ENCODE results near the gene ZWILCH.

The ZWILCH gene

DNA sequence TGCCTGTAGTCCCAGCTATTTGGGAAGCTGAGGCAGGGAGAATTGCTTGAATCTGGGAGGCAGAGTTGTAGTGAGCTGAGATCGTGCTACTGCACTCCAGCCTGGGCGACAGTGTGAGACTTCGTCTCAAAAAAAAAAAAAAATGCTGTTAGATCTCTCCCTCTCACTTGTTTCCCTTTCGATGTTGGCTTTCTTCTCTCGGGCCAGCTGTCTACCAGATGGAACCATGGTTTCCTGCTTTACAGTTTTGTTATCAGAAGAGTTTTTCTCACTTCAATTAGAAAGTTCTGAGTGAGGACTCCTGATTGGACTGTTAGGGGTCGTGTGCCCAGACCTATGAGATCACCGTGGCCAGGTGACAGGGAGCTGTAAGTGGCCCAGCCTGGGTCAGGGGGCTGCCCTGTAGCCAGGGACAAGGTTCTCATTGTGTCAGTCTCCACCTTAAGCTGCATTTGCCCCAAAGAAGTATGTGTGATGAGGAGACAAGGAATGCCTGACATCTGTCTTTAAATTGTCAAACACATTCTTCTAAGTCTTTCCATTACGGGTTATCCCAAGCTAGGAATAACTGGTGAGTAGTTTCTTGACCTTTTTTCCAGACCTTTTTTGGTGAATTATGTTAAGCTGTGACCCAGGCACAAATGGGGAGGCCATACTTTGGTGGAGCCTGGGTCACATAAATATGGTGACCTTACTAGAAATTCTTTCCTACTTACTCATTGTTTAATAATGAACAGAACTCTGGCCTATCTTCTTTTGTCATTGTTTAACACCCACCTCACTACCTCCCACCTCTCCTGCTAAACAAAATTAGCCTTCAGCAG, 32.7 kb upstream of the ZWILCH start:
- no CpG with 5 or more reads among the region's 8 CpGs for WGBS (ENCODE audit: insufficient coverage, insufficient read length)
- H3K27me3 ChIP-seq (ENCODE audit: control insufficient read depth, insufficient read depth, low read length) = no peaks in the 10 kb centered on the region
- DNase-seq (ENCODE audit: low read depth, low spot score) = no peak
- H3K4me1 ChIP-seq (ENCODE audit: control insufficient read depth, insufficient read depth, low read length) = peaks cover 14% of the 10 kb centered on the region
- H3K9me3 ChIP-seq (ENCODE audit: control insufficient read depth, insufficient read depth, low read length) = no peaks in the 10 kb centered on the region
- peak overlapping the region; percentile 78 for H3K27ac ChIP-seq (ENCODE audit: low read length)
- no peaks in the 10 kb centered on the region for H3K36me3 ChIP-seq (ENCODE audit: control insufficient read depth, insufficient read depth, low read length)
- H3K4me3 ChIP-seq (ENCODE audit: low read length) = no peak overlapping the region

- peak; percentile 47 for DNase-seq (ENCODE audit: low read depth, low spot score)
- no CpG with 5 or more reads among the region's 2 CpGs for WGBS (ENCODE audit: insufficient coverage, insufficient read length)
- H3K4me3 ChIP-seq (ENCODE audit: low read length) = no peak overlapping the region
- no peaks in the 10 kb centered on the region for H3K36me3 ChIP-seq (ENCODE audit: control insufficient read depth, insufficient read depth, low read length)
- H3K4me1 ChIP-seq (ENCODE audit: control insufficient read depth, insufficient read depth, low read length) = peaks cover 14% of the 10 kb centered on the region
- H3K9me3 ChIP-seq (ENCODE audit: control insufficient read depth, insufficient read depth, low read length) = no peaks in the 10 kb centered on the region
- no peaks in the 10 kb centered on the region for H3K27me3 ChIP-seq (ENCODE audit: control insufficient read depth, insufficient read depth, low read length)
- peak overlapping the region; percentile 78 for H3K27ac ChIP-seq (ENCODE audit: low read length)
These were observed 31.0 kb upstream of the ZWILCH start for GRCh38 chr15:66474135-66474534.

DNA sequence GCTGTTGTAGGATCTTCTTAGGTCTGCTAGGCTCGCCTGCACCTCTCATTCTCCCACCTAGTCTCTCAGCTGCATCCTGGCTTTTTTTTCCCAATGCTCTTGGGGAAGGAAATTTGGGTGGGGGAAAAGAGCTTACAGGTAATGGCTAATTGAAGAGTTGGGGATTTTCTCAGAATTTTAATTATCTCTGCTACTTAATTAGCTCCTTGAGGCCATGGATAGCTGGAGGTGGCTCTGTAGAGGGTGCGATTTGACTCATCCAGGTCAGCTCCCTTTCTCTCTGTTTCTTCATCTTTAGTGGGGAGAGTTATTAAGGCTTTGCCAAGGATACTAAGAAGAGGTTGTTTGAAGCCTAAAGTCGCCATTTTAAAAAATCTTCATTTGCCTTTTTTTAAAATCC, 30.2 kb upstream of the ZWILCH start:
- H3K4me1 ChIP-seq (ENCODE audit: control insufficient read depth, insufficient read depth, low read length) = peaks cover 14% of the 10 kb centered on the region
- no peaks in the 10 kb centered on the region for H3K27me3 ChIP-seq (ENCODE audit: control insufficient read depth, insufficient read depth, low read length)
- DNase-seq (ENCODE audit: low read depth, low spot score) = no peak
- no peaks in the 10 kb centered on the region for H3K9me3 ChIP-seq (ENCODE audit: control insufficient read depth, insufficient read depth, low read length)
- no peak overlapping the region for H3K27ac ChIP-seq (ENCODE audit: low read length)
- WGBS (ENCODE audit: insufficient coverage, insufficient read length) = no CpG with 5 or more reads among the region's 3 CpGs
- H3K36me3 ChIP-seq (ENCODE audit: control insufficient read depth, insufficient read depth, low read length) = no peaks in the 10 kb centered on the region
- H3K4me3 ChIP-seq (ENCODE audit: low read length) = no peak overlapping the region

- DNase-seq (ENCODE audit: low read depth, low spot score) = no peak
- Histone ChIP-seq H3K9me3 (ENCODE audit: control insufficient read depth, insufficient read depth, low read length) (no peaks in the 10 kb centered on the region), H3K27ac (ENCODE audit: low read length) (no peak overlapping the region), H3K36me3 (ENCODE audit: control insufficient read depth, insufficient read depth, low read length) (peaks cover 2% of the 10 kb centered on the region), H3K4me1 (ENCODE audit: control insufficient read depth, insufficient read depth, low read length) (peaks cover 7% of the 10 kb centered on the region), H3K27me3 (ENCODE audit: control insufficient read depth, insufficient read depth, low read length) (no peaks in the 10 kb centered on the region), H3K4me3 (ENCODE audit: low read length) (no peak overlapping the region)
- WGBS (ENCODE audit: insufficient coverage, insufficient read length) = no CpG with 5 or more reads among the region's 4 CpGs
These were observed 28.6 kb upstream of the ZWILCH start for GRCh38 chr15:66476535-66476934.

DNA sequence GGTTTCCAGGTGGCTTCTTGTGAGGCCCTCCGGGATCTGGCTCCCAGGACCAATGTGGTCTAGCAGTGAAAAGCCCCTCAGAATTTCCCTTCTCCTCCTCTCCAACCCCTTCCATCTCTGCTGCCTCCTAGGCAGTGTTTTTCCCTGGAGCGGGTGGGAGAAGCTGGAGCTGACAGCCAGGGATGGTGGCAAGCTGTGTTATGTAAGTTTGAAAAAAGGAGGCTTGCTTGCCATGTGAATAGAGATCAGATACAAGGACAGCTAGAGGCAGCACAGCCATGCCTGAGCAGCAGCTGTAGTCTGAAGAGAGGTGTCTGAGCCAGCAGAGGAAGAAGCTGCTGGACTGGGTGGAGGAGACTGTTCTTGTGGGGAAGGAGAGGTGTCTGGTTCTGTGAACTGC, 28.1 kb upstream of the ZWILCH start:
- H3K27me3 ChIP-seq (ENCODE audit: control insufficient read depth, insufficient read depth, low read length) = no peaks in the 10 kb centered on the region
- peaks cover 7% of the 10 kb centered on the region for H3K4me1 ChIP-seq (ENCODE audit: control insufficient read depth, insufficient read depth, low read length)
- H3K36me3 ChIP-seq (ENCODE audit: control insufficient read depth, insufficient read depth, low read length) = peaks cover 6% of the 10 kb centered on the region
- WGBS (ENCODE audit: insufficient coverage, insufficient read length) = no CpG with 5 or more reads among the region's 2 CpGs
- no peak overlapping the region for H3K4me3 ChIP-seq (ENCODE audit: low read length)
- no peak for DNase-seq (ENCODE audit: low read depth, low spot score)
- no peaks in the 10 kb centered on the region for H3K9me3 ChIP-seq (ENCODE audit: control insufficient read depth, insufficient read depth, low read length)
- no peak overlapping the region for H3K27ac ChIP-seq (ENCODE audit: low read length)

DNA sequence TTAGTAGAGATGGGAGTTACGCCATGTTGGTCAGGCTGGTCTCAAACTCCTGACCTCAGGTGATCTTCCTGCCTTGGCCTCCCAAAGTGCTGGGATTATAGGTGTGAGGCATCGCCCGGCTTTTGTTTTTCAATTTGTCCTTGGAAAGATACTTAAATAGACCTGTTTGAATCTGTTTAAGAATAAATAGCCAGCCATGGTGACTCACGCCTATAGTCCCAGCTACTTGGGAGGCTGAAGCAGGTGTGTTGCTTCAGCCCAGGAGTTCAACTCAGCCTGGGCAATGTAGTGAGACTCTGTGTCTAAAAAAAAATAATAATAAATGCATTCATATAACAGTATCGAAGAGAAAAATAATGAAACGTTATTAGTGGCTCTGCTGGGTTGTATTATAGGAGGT, 24.9 kb upstream of the ZWILCH start:
- peaks cover 4% of the 10 kb centered on the region for H3K4me1 ChIP-seq (ENCODE audit: control insufficient read depth, insufficient read depth, low read length)
- no peak overlapping the region for H3K4me3 ChIP-seq (ENCODE audit: low read length)
- DNase-seq (ENCODE audit: low read depth, low spot score) = no peak
- H3K9me3 ChIP-seq (ENCODE audit: control insufficient read depth, insufficient read depth, low read length) = no peaks in the 10 kb centered on the region
- WGBS (ENCODE audit: insufficient coverage, insufficient read length) = 100% methylated on average over 2 of the region's 6 CpGs
- no peak overlapping the region for H3K27ac ChIP-seq (ENCODE audit: low read length)
- H3K27me3 ChIP-seq (ENCODE audit: control insufficient read depth, insufficient read depth, low read length) = no peaks in the 10 kb centered on the region
- H3K36me3 ChIP-seq (ENCODE audit: control insufficient read depth, insufficient read depth, low read length) = peaks cover 10% of the 10 kb centered on the region

- no peak overlapping the region for H3K27ac ChIP-seq (ENCODE audit: low read length)
- H3K27me3 ChIP-seq (ENCODE audit: control insufficient read depth, insufficient read depth, low read length) = no peaks in the 10 kb centered on the region
- H3K9me3 ChIP-seq (ENCODE audit: control insufficient read depth, insufficient read depth, low read length) = no peaks in the 10 kb centered on the region
- H3K4me3 ChIP-seq (ENCODE audit: low read length) = no peak overlapping the region
- peaks cover 3% of the 10 kb centered on the region for H3K4me1 ChIP-seq (ENCODE audit: control insufficient read depth, insufficient read depth, low read length)
- DNase-seq (ENCODE audit: low read depth, low spot score) = no peak
- WGBS (ENCODE audit: insufficient coverage, insufficient read length) = no CpG with 5 or more reads among the region's 10 CpGs
- H3K36me3 ChIP-seq (ENCODE audit: control insufficient read depth, insufficient read depth, low read length) = peaks cover 10% of the 10 kb centered on the region
These were observed 23.8 kb upstream of the ZWILCH start for GRCh38 chr15:66481107-66481856.

DNA sequence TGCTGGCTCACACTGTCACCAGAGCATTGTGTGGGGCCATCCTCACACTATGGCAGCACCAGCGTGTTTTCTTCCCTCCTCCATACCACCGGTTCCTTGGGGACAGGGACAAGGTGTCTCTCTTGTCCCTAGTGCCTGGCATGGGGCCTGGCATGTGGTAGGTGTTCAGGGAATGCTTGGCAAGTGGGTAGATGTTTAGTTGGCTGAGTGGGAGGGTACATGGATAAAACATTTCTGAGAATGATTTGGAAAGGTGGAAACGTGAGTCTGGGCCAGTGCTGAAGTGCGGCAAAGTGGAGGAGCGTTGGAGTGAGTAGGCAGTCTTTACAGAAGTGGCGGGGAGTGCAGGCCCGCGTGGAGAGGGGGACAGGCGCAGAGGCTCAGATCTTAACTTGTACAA, 22.6 kb upstream of the ZWILCH start:
- peaks cover 10% of the 10 kb centered on the region for H3K36me3 ChIP-seq (ENCODE audit: control insufficient read depth, insufficient read depth, low read length)
- H3K4me1 ChIP-seq (ENCODE audit: control insufficient read depth, insufficient read depth, low read length) = no peaks in the 10 kb centered on the region; the same call in 1 of the 2 replicates
- no peaks in the 10 kb centered on the region for H3K27me3 ChIP-seq (ENCODE audit: control insufficient read depth, insufficient read depth, low read length)
- DNase-seq (ENCODE audit: low read depth, low spot score) = no peak
- no peak overlapping the region for H3K4me3 ChIP-seq (ENCODE audit: low read length)
- no peaks in the 10 kb centered on the region for H3K9me3 ChIP-seq (ENCODE audit: control insufficient read depth, insufficient read depth, low read length)
- WGBS (ENCODE audit: insufficient coverage, insufficient read length) = no CpG with 5 or more reads among the region's 9 CpGs
- H3K27ac ChIP-seq (ENCODE audit: low read length) = no peak overlapping the region

GRCh38 chr15:66483131-66483566, 22.0 kb upstream of the ZWILCH start:
- Histone ChIP-seq H3K4me1 (ENCODE audit: control insufficient read depth, insufficient read depth, low read length) (no peaks in the 10 kb centered on the region; the same call in 1 of the 2 replicates), H3K9me3 (ENCODE audit: control insufficient read depth, insufficient read depth, low read length) (no peaks in the 10 kb centered on the region), H3K36me3 (ENCODE audit: control insufficient read depth, insufficient read depth, low read length) (peaks cover 16% of the 10 kb centered on the region), H3K4me3 (ENCODE audit: low read length) (no peak overlapping the region), H3K27ac (ENCODE audit: low read length) (no peak overlapping the region), H3K27me3 (ENCODE audit: control insufficient read depth, insufficient read depth, low read length) (no peaks in the 10 kb centered on the region)
- no peak for DNase-seq (ENCODE audit: low read depth, low spot score)
- 100% methylated on average over 1 of the region's 3 CpGs for WGBS (ENCODE audit: insufficient coverage, insufficient read length)

GRCh38 chr15:66484539-66485112, 20.5 kb upstream of the ZWILCH start:
- H3K36me3 ChIP-seq (ENCODE audit: control insufficient read depth, insufficient read depth, low read length) = peaks cover 21% of the 10 kb centered on the region
- H3K4me1 ChIP-seq (ENCODE audit: control insufficient read depth, insufficient read depth, low read length) = no peaks in the 10 kb centered on the region
- no peak overlapping the region for H3K4me3 ChIP-seq (ENCODE audit: low read length)
- H3K9me3 ChIP-seq (ENCODE audit: control insufficient read depth, insufficient read depth, low read length) = no peaks in the 10 kb centered on the region
- no CpG with 5 or more reads among the region's 5 CpGs for WGBS (ENCODE audit: insufficient coverage, insufficient read length)
- no peak overlapping the region for H3K27ac ChIP-seq (ENCODE audit: low read length)
- no peak for DNase-seq (ENCODE audit: low read depth, low spot score)
- no peaks in the 10 kb centered on the region for H3K27me3 ChIP-seq (ENCODE audit: control insufficient read depth, insufficient read depth, low read length)

All from iPS DF 6.9 (cell line).